Dermis blood vessel endothelial cell (primary cell): Measurements from ENCODE around the gene PSIP1. TPM values are rescaled to one million over a fixed set of nuclear protein-coding genes. Genes with fewer than 3 reads are reported as not detected.
"Not testable (repeated sequence)": the region's sequence is repeated elsewhere in the genome, so short reads cannot be mapped to it uniquely, and the experiment has no call there.

Experiments used
- DNase-seq: peaks from one replicate; pipeline ENCODE4 v3.0.0; 2010
- total RNA-seq: library from RNA; depleted of rRNA; stranded (reverse); fragments of >200 nt; gene quantifications from 2 replicates; pipeline ENCODE4 v1.2.3, GENCODE V29; 2014

The PSIP1 gene
- total RNA-seq, 1 donor from 2014 or later, result 55.8 TPM

DNA sequence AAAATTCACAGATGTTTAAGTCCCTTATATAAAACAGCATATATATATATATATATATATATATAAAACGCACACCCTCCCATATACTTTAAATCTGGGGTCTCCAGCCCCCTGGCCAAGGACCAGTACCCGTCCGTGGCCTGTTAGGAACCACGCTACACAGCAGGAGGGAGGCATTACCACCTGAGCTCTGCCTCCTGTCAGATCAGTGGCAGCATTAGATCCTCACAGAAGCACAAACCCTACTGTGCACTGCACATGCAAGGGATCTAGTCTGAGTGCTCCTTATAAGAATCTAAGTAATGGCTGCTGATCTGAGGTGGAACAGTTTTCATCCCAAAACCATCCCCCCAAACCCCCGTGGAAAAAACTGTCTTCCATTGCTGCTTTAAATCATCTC, 9.0 kb downstream of the PSIP1 start:
- no peak for DNase-seq

DNA sequence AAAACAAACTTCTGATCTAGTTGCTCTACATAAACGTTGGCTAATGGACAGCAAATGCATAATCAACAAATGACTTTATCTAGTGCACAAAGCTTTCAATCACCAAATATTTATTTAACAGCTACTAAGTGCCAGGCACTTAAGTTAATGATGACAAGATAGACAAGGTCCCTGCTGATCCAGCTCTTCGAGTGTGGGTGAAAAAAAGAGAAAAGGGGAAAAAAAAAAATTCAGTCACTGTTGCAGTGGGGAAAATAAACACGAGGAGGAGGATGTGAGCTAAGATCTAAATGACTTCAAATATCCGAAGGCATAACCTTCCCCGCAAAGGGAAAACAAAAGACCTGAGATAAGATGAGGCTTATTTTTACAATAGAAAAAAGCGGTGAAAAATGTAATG, 9.6 kb downstream of the PSIP1 start:
- peak; percentile 44 for DNase-seq

DNA sequence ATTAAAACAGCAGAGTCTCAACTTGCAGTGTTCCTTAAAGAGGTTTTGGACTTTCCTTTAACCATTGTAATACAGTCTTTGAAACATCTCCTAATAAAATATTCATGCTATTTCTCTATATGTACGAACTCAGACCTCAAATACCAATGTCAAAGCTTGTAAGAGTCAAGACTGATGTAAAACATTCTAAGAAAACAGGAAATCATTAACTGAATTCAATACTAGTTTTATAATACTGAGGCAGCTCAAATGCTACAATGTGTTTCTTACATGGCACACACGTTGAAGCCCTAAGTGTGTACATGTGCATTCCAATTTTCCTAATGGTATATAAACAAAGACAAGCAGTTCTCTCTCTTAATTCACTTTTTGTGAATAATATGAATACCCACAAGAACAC, 11.6 kb downstream of the PSIP1 start:
- no peak for DNase-seq

DNA sequence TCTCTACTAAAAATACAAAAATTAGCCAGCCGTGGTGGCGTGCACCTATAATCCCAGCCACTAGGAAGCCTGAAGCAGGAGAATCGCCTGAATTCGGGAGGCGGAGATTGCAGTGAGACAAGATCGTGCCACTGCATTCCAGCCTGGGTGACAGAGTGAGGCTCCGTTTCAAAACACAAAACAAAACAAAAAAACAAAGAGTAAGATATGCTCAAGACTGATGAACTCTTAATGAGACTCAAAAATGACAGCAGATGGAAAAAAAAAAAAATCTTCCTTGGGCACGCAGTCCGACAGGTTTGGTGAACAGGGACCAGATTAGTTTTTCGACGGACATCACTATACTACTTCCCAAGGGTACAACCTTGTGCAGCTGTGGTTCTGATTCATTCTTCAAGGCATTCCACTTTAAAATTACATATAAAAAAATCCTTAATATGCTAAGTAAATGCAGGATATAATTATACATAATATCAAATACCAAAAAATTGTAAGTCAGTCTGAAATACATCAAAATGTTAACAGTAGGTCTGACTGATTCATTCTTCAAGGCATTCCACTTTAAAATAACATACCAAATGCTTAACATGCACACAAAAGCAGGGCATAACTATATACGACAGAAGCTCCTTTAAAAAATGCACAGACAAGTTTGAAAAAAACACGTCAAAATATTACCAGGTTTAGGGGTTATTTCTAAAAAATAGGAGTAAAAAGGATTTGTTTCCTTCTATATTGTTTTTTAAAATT, 12.3 kb downstream of the PSIP1 start:
- no peak for DNase-seq

DNA sequence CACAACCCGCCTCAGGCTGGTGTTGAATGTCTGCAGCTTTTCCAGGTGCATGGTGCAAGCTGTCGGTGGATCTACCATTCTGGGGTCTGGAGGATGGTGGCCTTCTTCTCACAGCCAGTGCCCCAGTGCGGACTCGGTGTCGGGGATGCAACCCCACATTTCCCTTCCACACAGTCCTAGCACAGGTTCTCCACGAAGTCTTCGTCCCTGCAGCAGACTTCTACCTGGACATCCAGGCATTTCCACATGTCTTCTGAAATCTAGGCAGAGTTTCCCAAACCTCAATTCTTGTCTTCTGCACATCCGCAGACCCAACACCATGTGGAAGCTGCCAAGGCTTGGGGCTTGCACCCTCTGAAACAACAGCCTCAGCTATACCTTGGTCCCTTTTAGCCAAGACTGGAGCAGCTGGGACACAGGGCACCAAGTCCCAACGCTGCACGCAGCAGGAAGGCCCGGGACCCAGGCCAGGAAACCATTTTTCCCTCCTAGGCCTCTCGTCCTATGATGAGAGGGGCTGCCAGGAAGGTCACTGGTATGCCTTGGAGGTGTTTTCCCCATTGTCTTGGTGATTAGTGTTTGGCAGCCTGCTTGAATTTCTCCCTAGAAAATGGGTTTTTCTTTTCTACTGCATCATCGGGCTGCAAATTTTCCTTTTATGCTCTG, 18.2 kb downstream of the PSIP1 start:
- peak; percentile 31 for DNase-seq

DNA sequence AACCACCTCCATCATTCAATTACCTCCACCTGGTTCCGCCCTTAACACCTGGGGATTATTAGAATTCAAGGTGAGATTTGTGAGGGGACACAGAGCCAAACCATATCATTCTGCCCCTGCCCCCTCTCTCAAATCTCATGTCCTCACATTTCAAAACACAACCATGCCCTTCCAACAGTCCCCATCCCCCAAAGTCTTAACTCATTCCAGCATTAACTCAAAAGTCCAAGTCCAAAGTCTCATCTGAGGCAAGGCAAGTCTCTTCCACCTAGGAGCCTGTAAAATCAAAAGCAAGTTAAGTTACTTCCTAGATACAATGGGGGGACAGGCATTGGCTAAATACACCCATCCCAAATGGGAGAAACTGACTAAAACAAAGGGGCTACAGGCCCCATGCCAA, 18.8 kb downstream of the PSIP1 start:
- no peak for DNase-seq

DNA sequence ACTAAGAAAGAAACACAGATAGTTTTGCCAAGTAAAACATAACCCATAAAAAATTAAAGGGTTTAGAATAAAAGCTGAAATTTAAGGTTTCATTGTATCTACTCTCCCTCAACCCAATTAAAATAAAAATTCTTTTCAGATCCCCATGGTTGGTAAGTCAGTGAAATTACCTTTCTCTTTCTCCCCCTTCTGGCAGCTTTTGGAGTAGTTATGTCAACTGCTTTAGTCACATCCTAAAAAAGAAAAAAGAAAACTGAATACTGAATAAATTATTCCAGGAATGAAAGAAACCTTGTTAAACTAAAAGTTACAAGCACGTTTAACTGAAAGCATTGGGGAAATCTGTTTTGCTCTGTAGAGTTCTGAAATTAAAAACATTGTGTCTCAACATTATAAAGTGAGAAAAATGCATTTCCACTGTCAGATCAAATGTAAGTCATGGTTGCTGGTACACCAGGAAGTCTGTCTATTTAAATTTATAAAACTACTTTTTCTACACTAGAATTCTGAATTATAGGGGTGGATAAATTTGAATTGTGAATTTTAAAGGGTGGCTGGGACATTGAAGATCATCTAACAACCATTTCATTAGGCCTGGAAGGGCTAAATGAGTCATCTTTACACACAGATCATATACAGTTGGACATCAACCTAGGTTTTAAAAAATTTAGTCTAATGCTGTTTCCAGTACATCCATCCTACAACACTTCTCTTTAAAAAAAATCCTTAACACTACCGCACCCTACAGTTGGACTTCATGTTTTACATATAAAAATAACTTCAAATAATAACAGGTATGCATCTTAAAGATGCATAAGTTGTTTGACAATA, 24.7 kb downstream of the PSIP1 start:
- DNase-seq, result peak; percentile 43

DNA sequence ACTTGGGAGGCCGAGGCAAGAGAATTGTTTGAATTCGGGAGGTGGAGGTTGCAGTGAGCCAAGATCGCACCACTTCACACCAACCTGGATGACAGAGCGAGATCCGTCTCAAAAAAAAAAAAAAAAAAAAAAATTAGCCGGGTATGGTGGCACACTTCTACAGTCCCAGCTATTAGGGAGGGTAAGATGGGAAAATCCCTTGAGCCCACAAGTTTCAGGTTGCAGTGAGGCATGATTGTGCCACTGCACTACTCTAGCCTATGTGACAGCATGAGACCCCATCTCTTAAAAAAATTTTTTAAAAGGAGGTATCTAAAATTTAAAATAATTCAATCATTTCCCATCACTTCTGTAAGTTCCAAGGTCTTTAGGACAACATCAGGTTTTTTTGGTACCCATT, 26.0 kb downstream of the PSIP1 start:
- DNase-seq, result no peak

DNA sequence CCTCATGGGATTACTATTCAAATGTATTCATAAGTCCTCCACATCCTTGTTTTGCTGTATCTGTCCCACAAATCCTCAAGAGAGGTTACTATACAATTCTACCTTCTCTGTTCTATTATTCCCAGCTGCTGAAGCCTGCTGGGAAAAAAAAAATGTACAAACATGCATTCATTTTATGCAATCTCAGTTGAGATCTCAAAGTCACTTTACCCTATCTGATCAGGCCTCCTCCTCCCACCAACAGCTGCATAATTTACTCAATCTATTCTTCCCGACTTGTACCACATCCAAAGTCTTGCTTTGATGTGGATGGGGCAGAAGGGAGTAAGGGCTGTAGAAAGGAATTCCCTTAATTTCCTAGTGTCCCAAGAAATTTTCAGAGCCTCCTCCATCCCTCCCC, 28.6 kb downstream of the PSIP1 start:
- DNase-seq, result no peak

DNA sequence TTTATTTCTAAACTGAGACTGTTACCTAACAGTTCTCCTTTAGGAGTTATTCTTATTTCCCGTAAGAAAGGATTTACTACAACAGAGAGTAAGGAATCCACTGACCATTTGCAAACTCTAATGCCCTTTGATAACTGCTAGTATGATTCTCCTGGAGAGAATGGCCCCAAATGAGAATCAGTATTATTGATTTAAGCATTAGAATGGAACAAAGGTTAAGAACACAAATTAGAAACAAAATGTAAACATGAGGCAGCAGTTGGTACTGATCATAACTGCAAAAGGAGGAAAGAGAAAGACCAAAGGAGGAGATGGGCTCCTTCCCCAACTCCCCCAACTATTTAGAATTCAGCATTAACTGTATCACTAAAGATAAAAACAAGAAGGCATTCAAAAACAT, 30.7 kb downstream of the PSIP1 start:
- no peak for DNase-seq

DNA sequence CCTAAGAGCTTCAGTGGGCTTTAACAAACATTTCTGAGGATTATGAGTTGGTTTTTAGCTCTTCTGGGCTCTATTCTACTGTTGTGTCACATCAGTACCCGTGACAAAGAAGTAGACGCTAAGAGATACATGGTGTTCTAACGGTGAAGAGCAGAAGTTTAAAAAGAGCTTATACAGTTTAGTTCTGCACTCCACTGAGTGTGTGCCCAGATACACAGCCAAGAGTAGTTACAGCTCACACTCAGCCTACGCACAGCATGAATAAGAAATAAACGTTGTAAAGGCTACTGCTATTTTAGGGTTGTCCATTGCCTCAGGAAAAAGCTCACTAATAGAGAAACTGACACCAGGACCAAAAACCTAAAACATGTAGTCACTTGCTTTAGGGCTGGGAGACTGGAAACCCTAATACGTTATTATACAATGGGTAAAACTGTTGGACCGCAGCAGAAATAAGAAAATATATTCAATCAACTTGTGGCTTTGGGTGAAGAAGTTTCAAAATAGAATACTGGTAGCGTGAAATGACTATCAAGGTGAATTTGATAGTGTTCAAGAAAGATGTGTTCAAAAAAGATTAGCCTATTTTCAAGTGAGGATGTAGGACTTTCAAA, 34.7 kb downstream of the PSIP1 start:
- no peak for DNase-seq

DNA sequence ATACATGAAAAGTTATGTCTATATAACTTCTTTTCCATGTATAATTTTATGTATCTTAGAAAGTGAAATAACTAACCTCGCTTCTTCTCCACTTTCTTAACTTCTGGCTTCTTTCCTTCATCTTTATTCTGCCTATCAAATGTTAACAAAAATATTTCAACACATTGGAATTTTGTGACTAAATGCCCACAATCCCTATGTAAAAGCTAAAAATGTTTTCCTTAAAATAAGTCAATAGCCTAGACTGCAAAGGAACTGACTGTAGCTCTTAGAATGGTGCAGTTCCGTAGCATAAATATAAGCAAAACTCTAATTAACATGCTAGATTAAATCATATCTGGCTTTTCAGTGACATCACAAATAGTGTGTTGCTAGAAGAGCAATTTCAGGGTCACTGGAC, 40.9 kb downstream of the PSIP1 start:
- DNase-seq, result no peak

DNA sequence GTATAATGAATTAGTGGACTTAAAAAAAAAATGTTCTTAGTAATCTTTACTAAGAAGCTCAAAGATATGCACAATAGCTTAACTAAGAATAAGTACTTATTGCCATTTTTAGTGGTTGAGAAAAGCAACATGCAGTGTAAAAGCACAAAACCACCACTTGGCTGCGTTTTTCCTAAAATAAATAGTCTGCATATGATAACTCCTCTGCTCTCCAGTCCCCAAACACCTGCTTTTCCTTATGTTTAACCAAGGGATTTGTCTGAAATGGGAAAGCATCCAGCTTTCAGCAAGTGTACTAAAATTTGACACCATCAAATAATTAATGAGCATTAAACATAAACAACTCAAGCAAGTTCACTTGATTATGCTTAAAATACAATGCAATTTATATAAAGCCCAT, 41.4 kb downstream of the PSIP1 start:
- DNase-seq, result no peak

DNA sequence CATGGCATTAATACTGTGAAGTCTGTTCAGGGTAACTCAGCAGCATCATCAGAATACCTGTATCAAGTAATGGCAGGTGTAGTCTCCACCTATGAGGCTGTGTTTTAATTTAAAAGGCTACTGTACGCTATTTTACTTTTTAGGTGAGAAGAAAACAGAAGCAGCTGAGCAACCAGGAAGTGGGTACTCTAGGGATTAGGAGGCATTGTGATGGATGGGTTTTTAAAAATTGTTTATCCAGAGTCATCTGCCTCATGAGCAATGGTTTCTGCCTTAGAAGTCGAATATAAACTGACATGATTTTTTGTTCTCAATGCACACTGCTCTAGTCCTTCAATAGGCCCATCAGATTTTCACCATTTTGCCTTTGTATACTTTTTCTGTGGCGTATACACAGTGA, 42.6 kb downstream of the PSIP1 start:
- no peak for DNase-seq

DNA sequence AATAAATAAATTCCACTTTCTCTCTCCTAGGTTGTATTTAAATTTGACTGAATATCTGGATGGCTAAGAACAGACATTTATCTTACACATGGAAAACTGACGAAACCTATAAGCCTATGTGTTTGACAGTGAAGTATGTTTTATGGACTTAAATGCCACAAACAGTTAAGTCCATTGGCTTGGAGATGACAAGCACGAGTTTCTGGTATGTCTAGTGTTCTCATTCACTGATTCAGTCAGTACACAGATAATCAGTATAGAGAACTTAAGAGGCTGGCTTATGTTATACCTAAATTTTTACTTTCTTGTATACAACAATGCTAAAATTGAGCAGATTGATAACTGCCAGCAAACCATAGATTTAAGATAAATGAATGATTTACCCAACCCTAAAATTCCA, 49.2 kb downstream of the PSIP1 start:
- no peak for DNase-seq

DNA sequence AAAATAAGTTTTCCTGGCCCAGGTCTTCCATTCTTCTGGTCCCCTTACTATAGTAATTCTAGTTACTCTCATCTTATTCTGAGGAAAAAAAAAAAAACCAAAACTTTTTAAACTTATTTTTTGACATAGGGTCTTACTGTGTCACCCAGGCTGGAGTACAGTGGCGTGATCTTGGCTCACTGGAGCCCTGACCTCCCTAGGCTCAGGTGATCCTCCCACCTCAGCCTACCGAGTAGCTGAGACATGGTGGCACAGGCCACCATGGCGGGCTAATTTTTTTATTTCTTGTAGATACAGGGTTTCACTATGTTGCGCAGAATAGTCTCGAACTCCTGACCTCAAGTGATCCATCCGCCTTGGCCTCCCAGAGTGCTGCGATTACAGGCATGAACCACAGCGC, 49.7 kb downstream of the PSIP1 start:
- DNase-seq, result no peak

DNA sequence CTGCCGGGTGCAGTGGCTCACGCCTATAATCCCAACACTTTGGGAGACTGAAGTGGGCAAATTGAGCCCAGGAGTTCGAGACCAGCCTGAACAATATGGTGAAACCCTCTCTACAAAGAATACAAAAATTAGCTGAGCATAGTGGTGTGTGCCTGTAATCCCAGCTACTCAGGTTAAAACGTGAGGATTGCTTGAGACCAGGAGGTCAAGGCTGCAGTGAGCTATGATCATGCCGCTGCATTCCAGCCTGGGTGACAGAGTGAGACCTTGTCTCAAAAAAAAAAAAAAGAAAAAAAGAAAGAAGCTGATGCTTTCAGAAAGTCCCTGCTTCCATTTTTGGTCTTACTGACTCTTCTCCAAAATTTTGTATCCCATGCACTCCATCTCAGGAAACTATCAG, 56.8 kb downstream of the PSIP1 start:
- DNase-seq, result no peak

DNA sequence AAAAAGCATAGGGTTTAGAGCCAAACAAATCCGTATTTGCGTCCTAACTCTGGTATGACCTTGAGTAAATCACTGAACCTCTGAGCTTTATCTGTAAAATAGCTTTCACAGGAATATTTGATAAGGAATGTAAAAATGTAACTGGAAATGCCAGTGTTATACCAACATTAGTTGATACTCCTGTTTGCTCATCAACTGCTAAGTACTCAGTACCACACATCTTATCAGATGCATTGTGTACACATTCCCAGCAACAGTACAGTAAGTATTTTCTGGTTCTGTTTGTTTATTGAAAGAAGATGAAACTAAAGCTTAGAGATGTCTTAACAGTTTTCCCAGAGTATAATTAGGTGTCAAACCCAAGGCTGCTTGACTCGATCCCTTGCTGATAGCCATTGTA, 66.6 kb downstream of the PSIP1 start:
- DNase-seq, result no peak

DNA sequence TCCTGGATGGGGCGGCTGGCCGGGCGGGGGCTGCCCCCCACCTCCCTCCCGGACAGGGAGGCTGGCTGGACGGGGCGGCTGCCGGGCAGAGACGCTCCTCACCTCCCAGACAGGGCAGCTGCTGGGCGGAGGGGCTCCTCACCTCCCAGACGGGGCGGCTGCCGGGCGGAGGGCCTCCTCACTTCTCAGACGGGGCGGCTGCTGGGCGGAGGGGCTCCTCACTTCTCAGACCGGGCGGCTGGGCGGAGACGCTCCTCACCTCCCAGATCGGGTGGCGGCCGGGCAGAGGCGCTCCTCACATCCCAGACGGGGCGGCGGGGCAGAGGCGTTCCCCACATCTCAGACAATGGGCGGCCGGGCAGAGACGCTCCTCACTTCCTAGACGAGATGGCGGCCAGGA, 68.5 kb downstream of the PSIP1 start:
- not testable (repeated sequence) for DNase-seq

DNA sequence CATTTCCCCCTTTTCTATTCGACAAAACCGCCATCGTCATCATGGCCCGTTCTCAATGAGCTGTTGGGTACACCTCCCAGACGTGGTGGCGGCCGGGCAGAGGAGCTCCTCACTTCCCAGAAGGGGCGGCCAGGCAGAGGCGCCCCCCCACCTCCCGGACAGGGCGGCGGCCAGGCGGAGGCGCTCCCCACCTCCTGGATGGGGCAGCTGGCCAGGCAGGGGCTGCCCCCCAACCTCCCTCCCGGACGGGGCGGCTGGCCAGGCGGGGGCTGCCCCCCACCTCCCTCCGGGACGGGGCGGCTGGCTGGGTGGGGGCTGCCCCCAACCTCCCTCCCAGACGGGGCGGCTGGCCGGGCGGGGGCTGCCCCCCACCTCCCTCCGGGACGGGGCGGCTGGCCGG, 68.9 kb downstream of the PSIP1 start:
- DNase-seq, result not testable (repeated sequence)

DNA sequence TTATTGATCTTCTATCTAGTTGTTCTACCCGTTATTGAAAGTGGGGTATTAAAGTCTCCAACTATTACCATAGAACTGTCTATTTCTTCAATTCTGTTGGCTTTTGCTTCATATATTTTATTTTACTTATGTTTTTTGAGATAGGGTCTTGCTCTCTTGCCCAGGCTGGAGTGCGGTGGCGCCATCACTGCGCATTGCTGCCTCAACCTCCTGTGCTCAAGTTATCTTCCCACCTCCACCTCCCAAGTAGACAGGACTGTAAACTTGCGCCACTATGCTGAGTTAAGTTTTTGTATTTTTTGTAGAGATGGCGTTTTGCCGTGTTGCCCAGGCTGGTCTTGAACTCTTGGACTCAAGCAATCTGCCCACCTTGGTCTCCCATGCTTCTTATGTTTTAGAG, 71.9 kb downstream of the PSIP1 start:
- no peak for DNase-seq

DNA sequence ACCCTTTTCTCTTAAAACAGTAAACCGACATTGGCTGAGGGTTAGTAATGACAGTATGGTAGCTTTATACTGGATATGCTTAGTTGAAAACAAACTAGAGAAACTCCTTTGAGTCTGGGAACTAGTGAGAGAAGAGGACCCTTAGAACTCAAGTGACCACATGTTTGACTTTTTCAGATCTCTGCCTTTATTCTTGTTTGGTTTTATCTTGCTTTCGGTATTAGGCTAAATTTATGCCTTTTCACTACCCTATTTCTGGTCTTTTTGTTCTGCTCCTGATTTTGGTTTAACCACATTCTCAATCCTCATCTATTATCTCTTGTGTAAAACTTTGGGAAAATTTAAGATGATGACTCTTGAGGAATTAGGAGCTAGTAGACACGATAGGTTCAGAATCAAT, 77.1 kb downstream of the PSIP1 start:
- no peak for DNase-seq

DNA sequence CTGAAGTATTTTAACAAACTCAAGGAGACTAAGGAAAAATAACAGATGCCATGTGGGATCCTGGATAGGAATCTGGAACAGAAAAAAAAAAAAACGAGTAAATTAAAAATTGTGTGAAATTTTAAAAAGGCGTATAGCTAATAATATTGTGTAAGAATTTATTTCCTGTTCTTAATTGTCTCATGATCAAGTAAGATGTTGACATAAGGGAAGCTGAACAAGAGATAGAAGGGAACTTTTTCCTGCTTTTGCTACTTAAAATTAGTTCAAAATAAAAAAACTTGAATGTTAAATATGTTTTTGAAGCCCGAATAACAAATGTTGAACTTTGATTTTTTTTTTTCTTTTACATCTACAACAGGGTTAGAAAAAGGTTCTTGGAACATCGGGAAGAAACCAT, 77.6 kb downstream of the PSIP1 start:
- DNase-seq, result no peak
